ENCODE measurements around the gene CCDC9. TPM values are rescaled to one million over a fixed set of nuclear protein-coding genes. Genes with fewer than 3 reads are reported as not detected.
"Not testable (repeated sequence)": the region's sequence is repeated elsewhere in the genome, so short reads cannot be mapped to it uniquely, and the experiment has no call there.

Gene CCDC9
- total and polyA plus RNA-seq, 2 experiments from 2014 or later: 14.5 to 15.0 TPM

DNA sequence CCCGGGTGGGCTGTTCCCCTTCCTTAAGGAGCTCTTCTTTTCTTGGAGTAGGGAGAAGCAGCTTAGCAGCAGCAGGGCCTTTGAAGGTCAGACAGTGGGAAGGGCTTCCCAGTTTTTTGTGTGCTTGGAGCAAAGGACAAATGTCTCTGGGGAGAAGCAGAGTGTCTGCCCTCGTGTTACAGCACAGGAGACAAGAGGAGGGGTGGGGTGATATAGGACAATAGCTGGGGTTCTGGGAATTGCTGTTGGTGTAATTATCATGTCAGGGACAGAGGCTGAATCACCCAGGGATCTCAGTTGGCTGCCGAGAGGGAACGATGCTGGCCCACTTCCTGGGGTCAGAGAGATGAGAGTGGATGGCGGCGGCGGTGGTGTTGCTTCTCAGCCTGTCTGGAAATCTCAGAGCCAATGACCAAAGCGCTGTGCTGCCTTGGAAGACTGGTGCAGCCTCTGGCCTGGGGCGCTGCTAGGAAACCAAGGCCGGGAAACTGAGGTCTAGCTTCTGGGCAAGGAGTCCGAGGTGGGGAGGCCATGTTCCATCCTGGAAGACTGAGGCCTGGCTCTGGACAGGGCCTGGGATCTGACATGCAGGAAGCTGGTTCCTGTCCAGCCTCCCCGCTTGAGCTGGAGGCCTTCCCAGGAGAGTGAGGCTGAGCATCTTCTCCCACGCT lies 19.6 kb downstream of the CCDC9 start (continued):
- TF ChIP-seq, protein P1, sequence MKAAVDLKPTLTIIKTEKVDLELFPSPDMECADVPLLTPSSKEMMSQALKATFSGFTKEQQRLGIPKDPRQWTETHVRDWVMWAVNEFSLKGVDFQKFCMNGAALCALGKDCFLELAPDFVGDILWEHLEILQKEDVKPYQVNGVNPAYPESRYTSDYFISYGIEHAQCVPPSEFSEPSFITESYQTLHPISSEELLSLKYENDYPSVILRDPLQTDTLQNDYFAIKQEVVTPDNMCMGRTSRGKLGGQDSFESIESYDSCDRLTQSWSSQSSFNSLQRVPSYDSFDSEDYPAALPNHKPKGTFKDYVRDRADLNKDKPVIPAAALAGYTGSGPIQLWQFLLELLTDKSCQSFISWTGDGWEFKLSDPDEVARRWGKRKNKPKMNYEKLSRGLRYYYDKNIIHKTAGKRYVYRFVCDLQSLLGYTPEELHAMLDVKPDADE (IDR thresholded peaks at IDR 0.05): no peak
- TF ChIP-seq ZNF114 (CRISPR knock-in tag; IDR thresholded peaks at IDR 0.05): no peak
- no peak for TF ChIP-seq ZNF331 (CRISPR knock-in tag; IDR thresholded peaks at IDR 0.05; ENCODE audit: low read depth)

DNA sequence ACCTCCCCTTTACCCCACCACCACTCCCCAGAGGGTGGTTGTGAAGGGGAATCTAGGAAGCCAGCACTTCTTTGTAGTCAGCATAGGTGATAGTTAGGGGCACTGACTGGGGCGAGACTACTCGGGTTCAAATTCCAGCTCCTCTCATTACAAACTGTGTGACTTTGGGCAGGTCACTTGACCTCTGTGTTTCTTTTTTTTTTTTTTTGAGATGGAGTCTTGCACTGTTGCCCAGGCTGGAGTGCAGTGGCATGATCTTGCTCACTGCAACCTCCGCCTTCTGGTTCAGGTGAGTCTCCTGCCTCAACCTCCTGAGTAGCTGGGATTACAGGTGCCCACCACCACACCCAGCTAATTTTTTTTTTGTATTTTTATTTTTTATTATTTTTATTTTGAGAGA lies 20.2 kb downstream of the CCDC9 start:
- not testable (repeated sequence) for H3K4me3 ChIP-seq; H3K79me2 ChIP-seq (replicated peaks; ENCODE audit: insufficient read depth); H3K9me2 ChIP-seq (ENCODE audit: insufficient read depth); H4K20me1 ChIP-seq (replicated peaks; ENCODE audit: insufficient read depth); DNase-seq (ENCODE audit: low spot score); H3K4me2 ChIP-seq; H3K27me3 ChIP-seq (ENCODE audit: insufficient read depth); H2AFZ ChIP-seq; H3K9me3 Mint-ChIP-seq; H3K4me3 Mint-ChIP-seq; H3K27ac Mint-ChIP-seq; H3K36me3 Mint-ChIP-seq (ENCODE audit: low read depth); H3K36me3 ChIP-seq (ENCODE audit: insufficient read depth); H3K27ac ChIP-seq (ENCODE audit: low read depth); ATAC-seq
- H3K4me1 Mint-ChIP-seq: peaks cover 19% of the 10 kb centered on the region
- Histone ChIP-seq H3K4me1 (ENCODE audit: insufficient read depth) (peaks cover 11% of the 10 kb centered on the region; the same call in 1 of the 2 replicates), H3F3A (replicated peaks; ENCODE audit: low read depth) (peaks cover 20% of the 10 kb centered on the region)
- H3K27me3 Mint-ChIP-seq (ENCODE audit: insufficient read depth, low read depth, poor library complexity): peaks cover 31% of the 10 kb centered on the region

DNA sequence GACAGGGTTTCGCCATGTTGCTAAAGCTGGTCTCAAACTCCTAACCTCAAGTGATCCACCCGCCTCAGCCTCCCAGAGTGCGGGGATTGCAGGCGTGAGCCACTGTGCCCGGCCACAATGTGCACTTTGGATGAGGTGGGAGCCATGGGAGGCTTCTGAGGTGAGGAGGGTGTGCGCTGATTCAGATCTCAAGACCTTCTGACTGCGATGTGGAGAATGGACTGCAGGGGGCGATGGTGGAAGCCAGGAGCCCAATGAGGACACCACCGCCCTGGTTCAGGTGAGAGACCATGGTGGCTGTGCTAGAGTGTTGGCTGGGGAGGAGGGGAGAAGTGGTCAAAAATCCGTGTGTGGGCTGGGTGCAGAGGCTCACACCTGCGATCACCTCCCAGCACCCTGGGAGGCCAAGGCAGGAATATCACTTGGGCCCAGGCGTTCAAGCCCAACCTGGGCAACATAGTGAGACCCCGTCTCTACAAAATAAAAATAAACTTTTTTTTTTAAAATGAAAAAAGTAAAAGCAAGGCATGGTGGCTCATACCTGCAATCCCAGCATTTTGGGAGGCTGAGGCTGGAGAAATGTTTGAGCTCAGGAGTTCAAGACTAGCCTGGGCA lies 24.0 kb downstream of the CCDC9 start:
- Histone ChIP-seq H3K36me3 (ENCODE audit: insufficient read depth) (no peaks in the 10 kb centered on the region), H3K4me1 (ENCODE audit: insufficient read depth) (no peaks in the 10 kb centered on the region; the same call in 1 of the 2 replicates), H3K9me2 (ENCODE audit: insufficient read depth) (no peaks in the 10 kb centered on the region), H3K4me3 (no peak overlapping the region), H3K79me2 (replicated peaks; ENCODE audit: insufficient read depth) (no peaks in the 10 kb centered on the region), H2AFZ (no peak overlapping the region), H3K4me2 (no peak overlapping the region), H3K27me3 (ENCODE audit: insufficient read depth) (peaks cover 7% of the 10 kb centered on the region), H3F3A (replicated peaks; ENCODE audit: low read depth) (peaks cover 16% of the 10 kb centered on the region; the same call in 1 of the 2 replicates), H3K27ac (ENCODE audit: low read depth) (no peak overlapping the region), H4K20me1 (replicated peaks; ENCODE audit: insufficient read depth) (no peaks in the 10 kb centered on the region; the same call in 1 of the 2 replicates)
- TF ChIP-seq EZH2phosphoT487 (IDR thresholded peaks at IDR 0.05; ENCODE audit: unreplicated experiment) (no peak), POLR2AphosphoS5 (IDR thresholded peaks at IDR 0.05; ENCODE audit: low read depth) (no peak)
- TF ChIP-seq, protein P2, sequence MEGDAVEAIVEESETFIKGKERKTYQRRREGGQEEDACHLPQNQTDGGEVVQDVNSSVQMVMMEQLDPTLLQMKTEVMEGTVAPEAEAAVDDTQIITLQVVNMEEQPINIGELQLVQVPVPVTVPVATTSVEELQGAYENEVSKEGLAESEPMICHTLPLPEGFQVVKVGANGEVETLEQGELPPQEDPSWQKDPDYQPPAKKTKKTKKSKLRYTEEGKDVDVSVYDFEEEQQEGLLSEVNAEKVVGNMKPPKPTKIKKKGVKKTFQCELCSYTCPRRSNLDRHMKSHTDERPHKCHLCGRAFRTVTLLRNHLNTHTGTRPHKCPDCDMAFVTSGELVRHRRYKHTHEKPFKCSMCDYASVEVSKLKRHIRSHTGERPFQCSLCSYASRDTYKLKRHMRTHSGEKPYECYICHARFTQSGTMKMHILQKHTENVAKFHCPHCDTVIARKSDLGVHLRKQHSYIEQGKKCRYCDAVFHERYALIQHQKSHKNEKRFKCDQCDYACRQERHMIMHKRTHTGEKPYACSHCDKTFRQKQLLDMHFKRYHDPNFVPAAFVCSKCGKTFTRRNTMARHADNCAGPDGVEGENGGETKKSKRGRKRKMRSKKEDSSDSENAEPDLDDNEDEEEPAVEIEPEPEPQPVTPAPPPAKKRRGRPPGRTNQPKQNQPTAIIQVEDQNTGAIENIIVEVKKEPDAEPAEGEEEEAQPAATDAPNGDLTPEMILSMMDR (conservative IDR thresholded peaks at IDR 0.05; ENCODE audit: low read depth in 2 of 2): peak; percentile 78 to 83
- DNase-seq (ENCODE audit: low spot score) (peak; percentile 89), ATAC-seq (peak; percentile 76)
- Mint-ChIP-seq H3K4me3 (no peak overlapping the region), H3K27ac (no peak overlapping the region), H3K36me3 (ENCODE audit: low read depth) (peaks cover 7% of the 10 kb centered on the region; the same call in 1 of the 3 replicates), H3K4me1 (peaks cover 6% of the 10 kb centered on the region), H3K9me3 (no peaks in the 10 kb centered on the region), H3K27me3 (ENCODE audit: insufficient read depth, low read depth, poor library complexity) (peaks cover 9% of the 10 kb centered on the region)

Data from GM23338 (cell line).